K562 (cell line): ENCODE results near the gene NPPC.

ENCODE experiments used
- FOXM1 ChIP-seq, 2 experiments: fragments of 450-650 bp in 1 of 2; sonication (generic) in 1 of 2; formaldehyde crosslinking in 1 of 2; IDR thresholded peaks; 2 replicates each; pipeline versions ENCODE4 v1.6.1 to v1.9.0; 2017 to 2022; ENCODE audit warnings: low read depth in 2 of 2, mild to moderate bottlenecking in 2 of 2, missing genetic modification reagents in 1 of 2, moderate library complexity in 1 of 2
- MYBL2 ChIP-seq, 2 experiments: fragments of 450-650 bp in 1 of 2; sonication (generic) in 1 of 2; formaldehyde crosslinking in 1 of 2; IDR thresholded peaks; 2 replicates each; pipeline versions ENCODE4 v1.6.1 to v1.8.1; 2017 to 2022; ENCODE audit warnings: borderline replicate concordance in 1 of 2, inconsistent platforms in 1 of 2, low read depth in 1 of 2, mild to moderate bottlenecking in 1 of 2, missing genetic modification reagents in 1 of 2, moderate library complexity in 1 of 2
- TF ChIP-seq, protein P1 (sequence below), 2 experiments: fragments of 250-450 bp in 1 of 2; fragments of 450-650 bp in 1 of 2; sonication (Bioruptor Pico) in 1 of 2; IDR thresholded peaks; 2 replicates each; pipeline versions ENCODE4 v1.6.1 to v1.8.0; 2016 to 2021; ENCODE audit warnings: mild to moderate bottlenecking in 2 of 2, moderate library complexity in 2 of 2, missing compliant biosample characterization in 1 of 2, missing genetic modification characterization in 1 of 2

DNA sequence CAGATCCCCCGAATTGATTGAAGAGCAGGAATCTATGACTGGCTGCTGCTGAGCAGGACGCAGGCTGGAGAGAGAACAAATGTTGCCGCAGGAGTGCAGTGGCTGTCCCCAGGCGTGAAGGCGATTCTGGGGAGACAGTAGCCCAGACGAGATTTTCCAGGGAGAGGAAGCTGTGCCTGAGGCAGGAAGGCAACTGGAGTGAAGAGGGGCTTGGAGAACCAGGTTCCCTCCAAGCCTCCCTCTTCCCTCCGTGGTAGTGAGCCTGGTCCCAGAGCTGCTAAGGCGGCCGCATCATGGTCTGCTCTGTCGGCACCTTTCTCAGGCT lies 1.3 kb upstream of the NPPC start:
- TF ChIP-seq, protein P1, sequence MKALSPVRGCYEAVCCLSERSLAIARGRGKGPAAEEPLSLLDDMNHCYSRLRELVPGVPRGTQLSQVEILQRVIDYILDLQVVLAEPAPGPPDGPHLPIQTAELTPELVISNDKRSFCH (CRISPR knock-in tag; IDR thresholded peaks at IDR 0.05), result no peak
- TF ChIP-seq, protein P1 (tag; IDR thresholded peaks at IDR 0.05), result no peak
- TF ChIP-seq MYBL2 (IDR thresholded peaks at IDR 0.05; ENCODE audit: low read depth) (no peak), MYBL2 (CRISPR knock-in tag; IDR thresholded peaks at IDR 0.05; ENCODE audit: borderline replicate concordance) (no peak), FOXM1 (IDR thresholded peaks at IDR 0.05; ENCODE audit: low read depth) (no peak), FOXM1 (CRISPR knock-in tag; IDR thresholded peaks at IDR 0.05; ENCODE audit: low read depth) (no peak)
